OCI-LY1 (cell line): Measurements from ENCODE around the gene HDAC7.

Source experiments
- H2AFZ ChIP-seq: fragments of 200-600 bp; sonication (generic), shearing (Covaris generic); 2 replicates; pipeline ENCODE4 v1.6.0; 2014; ENCODE audit warnings: antibody characterized with exemption, mild to moderate bottlenecking, low read length
- H3F3A ChIP-seq: fragments of 200-600 bp; sonication (generic), shearing (Covaris generic); 2 replicates; pipeline ENCODE4 v1.6.0; 2014; ENCODE audit warnings: mild to moderate bottlenecking, antibody characterized with exemption, low read length, moderate library complexity; ENCODE audit not compliant: insufficient read depth
- H3K27ac ChIP-seq: fragments of 200-600 bp; sonication (generic); 2 replicates; pipeline ENCODE4 v1.5.1; 2014; ENCODE audit warnings: low read length, mixed run types, mild to moderate bottlenecking, low read depth; ENCODE audit not compliant: poor library complexity, severe bottlenecking
- H3K27me3 ChIP-seq: fragments of 200-600 bp; sonication (generic); 2 replicates; pipeline ENCODE4 v1.6.0; 2014; ENCODE audit warnings: antibody characterized with exemption, mild to moderate bottlenecking, low read length, moderate library complexity; ENCODE audit not compliant: insufficient read depth
- H3K36me3 ChIP-seq: fragments of 200-600 bp; sonication (generic); 2 replicates; pipeline ENCODE4 v1.6.1; 2014; ENCODE audit warnings: mild to moderate bottlenecking, antibody characterized with exemption, low read length, moderate library complexity, mixed read lengths; ENCODE audit not compliant: insufficient read depth
- H3K4me1 ChIP-seq: fragments of 200-600 bp; sonication (generic); 2 replicates; pipeline ENCODE4 v1.5.1; 2014; ENCODE audit warnings: mild to moderate bottlenecking, low read length, moderate library complexity; ENCODE audit not compliant: insufficient read depth, severe bottlenecking
- H3K4me2 ChIP-seq: fragments of 200-600 bp; sonication (generic), shearing (Covaris generic); 2 replicates; pipeline ENCODE4 v1.6.1; 2014; ENCODE audit warnings: low read length
- H3K4me3 ChIP-seq: fragments of 200-600 bp; sonication (generic); 2 replicates; pipeline ENCODE4 v1.5.1; 2014; ENCODE audit warnings: low read length, low read depth, mild to moderate bottlenecking, mixed read lengths; ENCODE audit not compliant: poor library complexity, severe bottlenecking
- H3K79me2 ChIP-seq: fragments of 200-600 bp; shearing (Covaris generic); 2 replicates; pipeline ENCODE4 v1.6.1; 2016; ENCODE audit warnings: mixed run types, low read length, mixed read lengths; ENCODE audit not compliant: insufficient read depth
- H3K9ac ChIP-seq: fragments of 200-600 bp; sonication (generic), shearing (Covaris generic); 2 replicates; pipeline ENCODE4 v1.6.1; 2014; ENCODE audit warnings: mild to moderate bottlenecking, low read length, mixed read lengths
- H3K9me2 ChIP-seq: fragments of 200-600 bp; sonication (generic), shearing (Covaris generic); 2 replicates; pipeline ENCODE4 v1.6.1; 2014; ENCODE audit warnings: low read depth, mild to moderate bottlenecking, low read length, mixed read lengths
- H3K9me3 ChIP-seq: fragments of 200-600 bp; shearing (Covaris generic); 2 replicates; pipeline ENCODE4 v1.6.1; 2014; ENCODE audit warnings: low read length, mixed read lengths
- H4K20me1 ChIP-seq: fragments of 200-600 bp; sonication (generic), shearing (Covaris generic); 2 replicates; pipeline ENCODE4 v1.6.0; 2016; ENCODE audit warnings: mild to moderate bottlenecking, low read length; ENCODE audit not compliant: insufficient read depth
- CTCF ChIP-seq: fragments of 200-600 bp; sonication (generic), shearing (Covaris generic); IDR thresholded peaks from 2 replicates; pipeline ENCODE4 v1.5.1; 2017; ENCODE audit warnings: mild to moderate bottlenecking, antibody characterized with exemption, low read length, moderate library complexity, mixed read lengths
- EZH2 ChIP-seq: fragments of 200-600 bp; sonication (generic), shearing (Covaris generic); IDR thresholded peaks from 2 replicates; pipeline ENCODE4 v1.8.0; 2017; ENCODE audit warnings: borderline replicate concordance, mixed run types, mild to moderate bottlenecking, antibody characterized with exemption, low read length, moderate library complexity, mixed read lengths

HDAC7 gene

GRCh38 chr12:47733142-47733541 lies 86.6 kb downstream of the HDAC7 start:
- Histone ChIP-seq H3K9me3 (no peaks in the 10 kb centered on the region), H3K4me2 (no peak overlapping the region), H3K27me3 (no peaks in the 10 kb centered on the region), H3K4me1 (no peaks in the 10 kb centered on the region), H3F3A (no peaks in the 10 kb centered on the region), H3K79me2 (no peaks in the 10 kb centered on the region), H3K4me3 (no peak overlapping the region), H4K20me1 (no peaks in the 10 kb centered on the region), H3K9me2 (no peaks in the 10 kb centered on the region), H3K27ac (no peak overlapping the region), H3K9ac (no peak overlapping the region), H3K36me3 (no peaks in the 10 kb centered on the region), H2AFZ (no peak overlapping the region)
- TF ChIP-seq CTCF, result no peak
- no peak for TF ChIP-seq EZH2
